MM.1S (cell line): ENCODE measurements around the gene AHSA1.

ENCODE experiments used
- CTCF ChIP-seq: fragments of 300-600 bp; sonication (generic); IDR thresholded peaks from 2 replicates; pipeline ENCODE4 v1.5.1; 2016; ENCODE audit warnings: antibody characterized with exemption, low read length, mixed read lengths
- EZH2 ChIP-seq: fragments of 300-600 bp; sonication (generic); optimal IDR thresholded peaks from 2 replicates; pipeline ENCODE3; 2017; ENCODE audit warnings: low read depth, mild to moderate bottlenecking, antibody characterized with exemption, low read length, mixed read lengths
- EZH2phosphoT487 ChIP-seq: fragments of 300-600 bp; sonication (generic); IDR thresholded peaks from 2 replicates; pipeline ENCODE4 v1.6.1; 2018; ENCODE audit warnings: antibody characterized with exemption, low read length

GRCh38 chr14:77489041-77489440, 31.1 kb downstream of the AHSA1 start:
- TF ChIP-seq CTCF = no peak
- no peak for TF ChIP-seq EZH2phosphoT487
- no peak for TF ChIP-seq EZH2
